ENCODE data around the gene IL31. TPM values are rescaled to one million over a fixed set of nuclear protein-coding genes. Genes with fewer than 3 reads are reported as not detected.

IL31 gene
- total RNA-seq, 6 donors from 2014 or later = not detected

GRCh38 chr12:122158700-122159285 lies 15.2 kb downstream of the IL31 start:
- no peak for TF ChIP-seq EP300 (IDR thresholded peaks at IDR 0.05)
- TF ChIP-seq POLR2AphosphoS5 (IDR thresholded peaks at IDR 0.05) = no peak
- TF ChIP-seq POLR2A (IDR thresholded peaks at IDR 0.05) = no peak
- TF ChIP-seq, protein P1, sequence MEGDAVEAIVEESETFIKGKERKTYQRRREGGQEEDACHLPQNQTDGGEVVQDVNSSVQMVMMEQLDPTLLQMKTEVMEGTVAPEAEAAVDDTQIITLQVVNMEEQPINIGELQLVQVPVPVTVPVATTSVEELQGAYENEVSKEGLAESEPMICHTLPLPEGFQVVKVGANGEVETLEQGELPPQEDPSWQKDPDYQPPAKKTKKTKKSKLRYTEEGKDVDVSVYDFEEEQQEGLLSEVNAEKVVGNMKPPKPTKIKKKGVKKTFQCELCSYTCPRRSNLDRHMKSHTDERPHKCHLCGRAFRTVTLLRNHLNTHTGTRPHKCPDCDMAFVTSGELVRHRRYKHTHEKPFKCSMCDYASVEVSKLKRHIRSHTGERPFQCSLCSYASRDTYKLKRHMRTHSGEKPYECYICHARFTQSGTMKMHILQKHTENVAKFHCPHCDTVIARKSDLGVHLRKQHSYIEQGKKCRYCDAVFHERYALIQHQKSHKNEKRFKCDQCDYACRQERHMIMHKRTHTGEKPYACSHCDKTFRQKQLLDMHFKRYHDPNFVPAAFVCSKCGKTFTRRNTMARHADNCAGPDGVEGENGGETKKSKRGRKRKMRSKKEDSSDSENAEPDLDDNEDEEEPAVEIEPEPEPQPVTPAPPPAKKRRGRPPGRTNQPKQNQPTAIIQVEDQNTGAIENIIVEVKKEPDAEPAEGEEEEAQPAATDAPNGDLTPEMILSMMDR (IDR thresholded peaks at IDR 0.05) = no peak
- WGBS, 2 donors = 67 to 77% methylated on average over 7 of the region's 7 CpGs
- H3K4me1 ChIP-seq = no peaks in the 10 kb centered on the region
- no peak overlapping the region for H3K27ac ChIP-seq
- DNase-seq (no peak), ATAC-seq (ENCODE audit: low FRiP score in 2 of 2) (no peak)
- no peaks in the 10 kb centered on the region for H3K36me3 ChIP-seq
- no peaks in the 10 kb centered on the region for H3K9me3 ChIP-seq
- H3K4me3 ChIP-seq = no peak overlapping the region
- no peaks in the 10 kb centered on the region for H3K27me3 ChIP-seq

DNA sequence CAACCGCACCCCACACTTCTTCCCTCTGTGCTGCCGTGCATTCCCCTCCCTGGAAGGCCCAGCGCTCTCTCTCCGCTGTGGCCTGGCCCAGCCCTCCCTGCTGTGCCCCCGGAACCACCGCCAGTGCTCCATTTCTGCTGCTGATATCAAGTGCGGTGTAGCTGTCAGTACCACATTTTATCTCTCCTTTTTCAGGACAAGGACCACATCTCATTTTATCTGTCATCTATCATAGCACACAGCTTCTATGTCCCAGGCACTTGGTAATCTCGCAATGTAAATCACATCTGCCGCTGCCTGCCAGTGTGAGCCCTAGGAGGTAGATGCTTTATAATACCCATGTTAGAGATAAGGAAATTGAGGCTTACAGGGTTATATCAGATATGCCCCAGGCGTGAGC lies 18.3 kb downstream of the IL31 start:
- TF ChIP-seq EP300 (IDR thresholded peaks at IDR 0.05) (no peak), POLR2A (IDR thresholded peaks at IDR 0.05) (no peak), POLR2AphosphoS5 (IDR thresholded peaks at IDR 0.05) (no peak)
- ATAC-seq (ENCODE audit: low FRiP score in 2 of 2) (no peak), DNase-seq (no peak)
- no peak overlapping the region for H3K27ac ChIP-seq
- H3K4me1 ChIP-seq = no peaks in the 10 kb centered on the region
- H3K4me3 ChIP-seq = no peak overlapping the region
- H3K9me3 ChIP-seq = no peaks in the 10 kb centered on the region
- H3K27me3 ChIP-seq = no peaks in the 10 kb centered on the region
- no peaks in the 10 kb centered on the region for H3K36me3 ChIP-seq
- WGBS, 2 donors = 82 to 83% methylated on average over 10 of the region's 10 CpGs

DNA sequence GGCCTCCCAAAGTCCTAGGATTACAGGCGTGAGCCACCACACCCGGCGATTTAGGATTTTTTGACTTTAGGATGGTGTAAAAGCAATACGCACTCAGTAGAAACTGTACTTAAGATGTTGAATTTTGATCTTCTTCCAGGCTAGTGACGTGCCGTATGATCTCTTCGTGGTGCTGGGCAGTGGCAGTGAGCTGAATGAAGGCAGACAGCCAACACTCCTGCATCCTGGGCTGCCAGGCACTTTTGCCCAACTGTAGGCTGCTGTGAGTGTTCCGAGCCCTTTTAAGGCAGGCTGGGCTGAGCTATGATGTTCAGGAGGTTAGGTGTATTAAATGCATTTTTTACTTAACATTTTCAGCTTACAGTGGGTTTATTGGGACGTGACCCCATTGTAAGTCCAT lies 21.3 kb downstream of the IL31 start:
- Histone ChIP-seq H3K4me1 (no peaks in the 10 kb centered on the region), H3K27me3 (no peaks in the 10 kb centered on the region), H3K36me3 (no peaks in the 10 kb centered on the region), H3K27ac (no peak overlapping the region), H3K9me3 (no peaks in the 10 kb centered on the region), H3K4me3 (no peak overlapping the region)
- no peak for DNase-seq
- ATAC-seq (ENCODE audit: low FRiP score in 2 of 2) = no peak
- WGBS, 2 donors = 85 to 88% methylated on average over 9 of the region's 9 CpGs
- no peak for TF ChIP-seq POLR2A (IDR thresholded peaks at IDR 0.05)
- TF ChIP-seq EP300 (IDR thresholded peaks at IDR 0.05) = no peak
- no peak for TF ChIP-seq POLR2AphosphoS5 (IDR thresholded peaks at IDR 0.05)
- TF ChIP-seq, protein P1 (IDR thresholded peaks at IDR 0.05) = no peak

DNA sequence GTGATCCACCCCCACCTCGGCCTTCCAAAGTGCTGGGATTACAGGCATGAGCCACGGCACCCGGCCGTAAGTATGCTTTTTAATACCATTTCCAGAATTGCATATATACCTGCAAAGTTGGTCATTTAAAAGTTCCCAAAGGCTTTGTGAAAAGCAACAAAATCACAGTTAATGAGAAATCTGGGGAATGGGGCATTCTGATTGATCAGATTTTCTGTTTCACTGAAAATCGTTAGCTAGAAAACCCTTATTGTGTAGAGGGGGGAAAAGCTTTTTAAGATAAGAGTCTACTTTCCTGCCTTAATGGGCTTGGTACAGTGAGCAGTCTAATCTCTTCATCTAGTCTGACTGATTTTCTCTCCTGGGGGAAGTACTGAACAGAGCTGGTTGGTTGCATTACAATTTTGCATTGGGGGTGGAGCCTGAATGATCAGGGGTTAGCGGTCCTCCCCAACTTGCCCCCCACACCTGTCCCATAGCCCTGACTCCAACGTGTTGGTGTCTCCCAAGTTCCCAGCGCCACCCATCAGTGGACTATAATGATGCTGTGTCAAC lies 23.8 kb downstream of the IL31 start:
- ATAC-seq (ENCODE audit: low FRiP score in 2 of 2) (no peak), DNase-seq (no peak)
- Histone ChIP-seq H3K4me1 (no peaks in the 10 kb centered on the region), H3K36me3 (no peaks in the 10 kb centered on the region), H3K27me3 (no peaks in the 10 kb centered on the region), H3K4me3 (no peak overlapping the region), H3K27ac (no peak overlapping the region), H3K9me3 (no peaks in the 10 kb centered on the region)
- 75 to 77% methylated on average over 8 of the region's 8 CpGs for WGBS, 2 donors
- TF ChIP-seq EP300 (IDR thresholded peaks at IDR 0.05) = no peak
- TF ChIP-seq, protein P1 (IDR thresholded peaks at IDR 0.05) = no peak
- TF ChIP-seq POLR2A (IDR thresholded peaks at IDR 0.05) = no peak
- TF ChIP-seq POLR2AphosphoS5 (IDR thresholded peaks at IDR 0.05) = no peak

- Histone ChIP-seq H3K4me1 (no peaks in the 10 kb centered on the region), H3K9me3 (no peaks in the 10 kb centered on the region), H3K36me3 (peaks cover 0 to 8% (median 2%) of the 10 kb centered on the region in 4 donors), H3K4me3 (no peak overlapping the region), H3K27ac (no peak overlapping the region), H3K27me3 (no peaks in the 10 kb centered on the region)
- ATAC-seq (ENCODE audit: low FRiP score in 2 of 2) (peak in 1 of 2 donors; percentile 35), DNase-seq (no peak)
- TF ChIP-seq, protein P1 (IDR thresholded peaks at IDR 0.05) = no peak
- TF ChIP-seq POLR2AphosphoS5 (IDR thresholded peaks at IDR 0.05) = no peak
- TF ChIP-seq EP300 (IDR thresholded peaks at IDR 0.05) = no peak
- TF ChIP-seq POLR2A (IDR thresholded peaks at IDR 0.05) = no peak
- 50 to 62% methylated on average over 6 of the region's 6 CpGs for WGBS, 2 donors
Measured at GRCh38 chr12:122148657-122149056, 25.4 kb downstream of the IL31 start.

Measured in upper lobe of left lung (tissue), 6 donors.